ENCODE data around the gene ANGPT4.

GRCh38 chr20:831251-831650 is 84.9 kb downstream of the ANGPT4 start:
- TF ChIP-seq, protein P1, sequence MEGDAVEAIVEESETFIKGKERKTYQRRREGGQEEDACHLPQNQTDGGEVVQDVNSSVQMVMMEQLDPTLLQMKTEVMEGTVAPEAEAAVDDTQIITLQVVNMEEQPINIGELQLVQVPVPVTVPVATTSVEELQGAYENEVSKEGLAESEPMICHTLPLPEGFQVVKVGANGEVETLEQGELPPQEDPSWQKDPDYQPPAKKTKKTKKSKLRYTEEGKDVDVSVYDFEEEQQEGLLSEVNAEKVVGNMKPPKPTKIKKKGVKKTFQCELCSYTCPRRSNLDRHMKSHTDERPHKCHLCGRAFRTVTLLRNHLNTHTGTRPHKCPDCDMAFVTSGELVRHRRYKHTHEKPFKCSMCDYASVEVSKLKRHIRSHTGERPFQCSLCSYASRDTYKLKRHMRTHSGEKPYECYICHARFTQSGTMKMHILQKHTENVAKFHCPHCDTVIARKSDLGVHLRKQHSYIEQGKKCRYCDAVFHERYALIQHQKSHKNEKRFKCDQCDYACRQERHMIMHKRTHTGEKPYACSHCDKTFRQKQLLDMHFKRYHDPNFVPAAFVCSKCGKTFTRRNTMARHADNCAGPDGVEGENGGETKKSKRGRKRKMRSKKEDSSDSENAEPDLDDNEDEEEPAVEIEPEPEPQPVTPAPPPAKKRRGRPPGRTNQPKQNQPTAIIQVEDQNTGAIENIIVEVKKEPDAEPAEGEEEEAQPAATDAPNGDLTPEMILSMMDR (conservative IDR thresholded peaks at IDR 0.05), result no peak
- TF ChIP-seq EZH2 (IDR thresholded peaks at IDR 0.05; ENCODE audit: low read depth), result no peak
